HEK293T (cell line): ENCODE results near the gene MDH2.
"Not testable (repeated sequence)": the region's sequence is repeated elsewhere in the genome, so short reads cannot be mapped to it uniquely, and the experiment has no call there.

ENCODE experiments used
- CTCF ChIA-PET: fragments of 350-600 bp; formaldehyde crosslinking; extraction: SDS; loops from one replicate; lab custom pipeline; 2021; ENCODE audit warnings: antibody characterized with exemption, inconsistent platforms; lab: Yijun Ruan, JAX
- POLR2A ChIA-PET: fragments of 350-600 bp; formaldehyde crosslinking; extraction: SDS; loops from one replicate; lab custom pipeline; 2020; ENCODE audit warnings: antibody characterized with exemption, inconsistent platforms; lab: Yijun Ruan, JAX
- DNase-seq: peaks from one replicate; pipeline ENCODE4 v3.0.0; 2012; ENCODE audit warnings: mixed read lengths; ENCODE audit errors: extremely low spot score
- ARNT ChIP-seq: fragments of 450-650 bp; IDR thresholded peaks from 2 replicates; pipeline ENCODE4 v1.6.1; 2017; ENCODE audit warnings: mild to moderate bottlenecking
- BHLHE40 ChIP-seq: fragments of 450-650 bp; IDR thresholded peaks from 2 replicates; pipeline ENCODE4 v1.6.1; 2016; ENCODE audit warnings: mild to moderate bottlenecking, moderate library complexity, borderline replicate concordance
- CTBP1 ChIP-seq: fragments of 450-650 bp; IDR thresholded peaks from 2 replicates; pipeline ENCODE4 v1.6.1; 2016; ENCODE audit warnings: borderline replicate concordance
- ELF4 ChIP-seq: fragments of 450-650 bp; IDR thresholded peaks from 2 replicates; pipeline ENCODE4 v1.6.1; 2017; ENCODE audit warnings: antibody characterized with exemption
- FOXA1 ChIP-seq: fragments of 450-650 bp; IDR thresholded peaks from 2 replicates; pipeline ENCODE4 v1.6.1; 2016; ENCODE audit warnings: mild to moderate bottlenecking
- FOXK2 ChIP-seq: fragments of 450-650 bp; IDR thresholded peaks from 2 replicates; pipeline ENCODE4 v1.6.1; 2016; ENCODE audit warnings: mild to moderate bottlenecking
- FOXM1 ChIP-seq: fragments of 450-650 bp; IDR thresholded peaks from 2 replicates; pipeline ENCODE4 v1.6.1; 2017; ENCODE audit warnings: mild to moderate bottlenecking, borderline replicate concordance
- HDGF ChIP-seq: fragments of 450-650 bp; IDR thresholded peaks from 2 replicates; pipeline ENCODE4 v1.6.1; 2017; ENCODE audit warnings: antibody characterized with exemption, borderline replicate concordance
- L3MBTL2 ChIP-seq: fragments of 450-650 bp; conservative IDR thresholded peaks from 2 replicates; pipeline ENCODE4 v1.6.1; 2016; ENCODE audit warnings: mild to moderate bottlenecking
- LEF1 ChIP-seq: fragments of 450-650 bp; IDR thresholded peaks from 2 replicates; pipeline ENCODE4 v1.6.1; 2017; ENCODE audit warnings: mild to moderate bottlenecking, borderline replicate concordance
- NFRKB ChIP-seq: fragments of 450-650 bp; IDR thresholded peaks from 2 replicates; pipeline ENCODE4 v1.6.1; 2016; ENCODE audit warnings: mild to moderate bottlenecking, moderate library complexity
- PKNOX1 ChIP-seq: fragments of 450-650 bp; IDR thresholded peaks from 2 replicates; pipeline ENCODE4 v1.6.1; 2016
- SP1 ChIP-seq: fragments of 450-650 bp; IDR thresholded peaks from 2 replicates; pipeline ENCODE4 v1.6.1; 2017
- SUZ12 ChIP-seq: fragments of 450-650 bp; IDR thresholded peaks from 2 replicates; pipeline ENCODE4 v1.6.1; 2016; ENCODE audit warnings: mild to moderate bottlenecking
- TARDBP ChIP-seq: fragments of 450-650 bp; IDR thresholded peaks from 2 replicates; pipeline ENCODE4 v1.6.1; 2016
- ZNF384 ChIP-seq: fragments of 450-650 bp; IDR thresholded peaks from 2 replicates; pipeline ENCODE4 v1.6.1; 2016

The MDH2 gene

GRCh38 chr7:76086070-76086469 is 38.2 kb downstream of the MDH2 start:
- ChIA-PET POLR2A (no interaction called here), CTCF (no interaction called here)
- TF ChIP-seq SP1 (no peak), SUZ12 (no peak), L3MBTL2 (no peak)
- DNase-seq: no peak

GRCh38 chr7:76087362-76087791 is 39.5 kb downstream of the MDH2 start:
- POLR2A ChIA-PET, DNase-seq, CTCF ChIA-PET: not testable (repeated sequence)

GRCh38 chr7:76089865-76090475 is 42.1 kb downstream of the MDH2 start:
- CTCF ChIA-PET: no interaction called here
- POLR2A ChIA-PET: no interaction called here
- DNase-seq: no peak

GRCh38 chr7:76091506-76091905 is 43.6 kb downstream of the MDH2 start:
- TF ChIP-seq FOXA1: no peak
- no peak for TF ChIP-seq ARNT
- no peak for TF ChIP-seq NFRKB
- TF ChIP-seq HDGF: no peak
- TF ChIP-seq TARDBP: no peak
- TF ChIP-seq ZNF384: no peak
- no peak for TF ChIP-seq CTBP1
- no peak for TF ChIP-seq L3MBTL2
- no peak for TF ChIP-seq FOXM1
- TF ChIP-seq PKNOX1: no peak
- TF ChIP-seq LEF1: no peak
- no peak for TF ChIP-seq BHLHE40
- no peak for TF ChIP-seq SUZ12
- POLR2A ChIA-PET: no interaction called here
- no peak for DNase-seq
- CTCF ChIA-PET: no interaction called here

More at GRCh38 chr7:76089865-76090475, 42.1 kb downstream of the MDH2 start:
- TF ChIP-seq PKNOX1 (no peak), L3MBTL2 (no peak), LEF1 (no peak), FOXK2 (no peak), ELF4 (no peak), CTBP1 (no peak), SP1 (no peak), BHLHE40 (no peak), NFRKB (no peak), ZNF384 (no peak), TARDBP (no peak), SUZ12 (no peak), ARNT (no peak), HDGF (no peak), FOXM1 (no peak), FOXA1 (no peak)

- DNase-seq, CTCF ChIA-PET, POLR2A ChIA-PET: not testable (repeated sequence)
Measured at GRCh38 chr7:76093531-76093930, 45.6 kb downstream of the MDH2 start.

- DNase-seq, CTCF ChIA-PET, POLR2A ChIA-PET: not testable (repeated sequence)
Measured at GRCh38 chr7:76094326-76094725, 46.4 kb downstream of the MDH2 start.

GRCh38 chr7:76095908-76096307 is 48.0 kb downstream of the MDH2 start:
- POLR2A ChIA-PET: no interaction called here
- no peak for DNase-seq
- no peak for TF ChIP-seq NFRKB
- CTCF ChIA-PET: no interaction called here

GRCh38 chr7:76101693-76102437 is 54.0 kb downstream of the MDH2 start:
- CTCF ChIA-PET: interaction anchor here (0.6 kb wide), 1 partner anchor 212 kb away, joined by 3 read pairs; no protein-coding TSS in a partner anchor
- POLR2A ChIA-PET: not testable (repeated sequence)

GRCh38 chr7:76103788-76104187 is 55.9 kb downstream of the MDH2 start:
- DNase-seq, CTCF ChIA-PET, POLR2A ChIA-PET: not testable (repeated sequence)

More at GRCh38 chr7:76101693-76102437, 54.0 kb downstream of the MDH2 start:
- not testable (repeated sequence) for DNase-seq

GRCh38 chr7:76106130-76106529 is 58.2 kb downstream of the MDH2 start:
- DNase-seq, CTCF ChIA-PET, POLR2A ChIA-PET: not testable (repeated sequence)
